Right lung (tissue), 5 donors: ENCODE measurements around the gene DIO3. TPM values are rescaled to one million over a fixed set of nuclear protein-coding genes. Genes with fewer than 3 reads are reported as not detected.
"Not testable (repeated sequence)": the region's sequence is repeated elsewhere in the genome, so short reads cannot be mapped to it uniquely, and the experiment has no call there.

ENCODE experiments used
- DNase-seq, 2 donors: peaks; one replicate each; pipeline ENCODE4 v3.0.0-alpha.2; 2013
- polyA plus RNA-seq, 5 donors: library from polyadenylated mRNA; unstranded; fragments of 120-200 nt; gene quantifications; one replicate each; pipeline versions ENCODE4 v1.2.1 to v1.2.3, GENCODE V29; 2013; ENCODE audit warnings: inconsistent platforms in 1 of 5, low replicate concordance in 1 of 5; ENCODE audit not compliant: insufficient read length in 5 of 5, insufficient read depth in 1 of 5

Gene DIO3
- polyA plus RNA-seq, 5 donors: 0.08 to 0.61 (median 0.37) TPM

DNA sequence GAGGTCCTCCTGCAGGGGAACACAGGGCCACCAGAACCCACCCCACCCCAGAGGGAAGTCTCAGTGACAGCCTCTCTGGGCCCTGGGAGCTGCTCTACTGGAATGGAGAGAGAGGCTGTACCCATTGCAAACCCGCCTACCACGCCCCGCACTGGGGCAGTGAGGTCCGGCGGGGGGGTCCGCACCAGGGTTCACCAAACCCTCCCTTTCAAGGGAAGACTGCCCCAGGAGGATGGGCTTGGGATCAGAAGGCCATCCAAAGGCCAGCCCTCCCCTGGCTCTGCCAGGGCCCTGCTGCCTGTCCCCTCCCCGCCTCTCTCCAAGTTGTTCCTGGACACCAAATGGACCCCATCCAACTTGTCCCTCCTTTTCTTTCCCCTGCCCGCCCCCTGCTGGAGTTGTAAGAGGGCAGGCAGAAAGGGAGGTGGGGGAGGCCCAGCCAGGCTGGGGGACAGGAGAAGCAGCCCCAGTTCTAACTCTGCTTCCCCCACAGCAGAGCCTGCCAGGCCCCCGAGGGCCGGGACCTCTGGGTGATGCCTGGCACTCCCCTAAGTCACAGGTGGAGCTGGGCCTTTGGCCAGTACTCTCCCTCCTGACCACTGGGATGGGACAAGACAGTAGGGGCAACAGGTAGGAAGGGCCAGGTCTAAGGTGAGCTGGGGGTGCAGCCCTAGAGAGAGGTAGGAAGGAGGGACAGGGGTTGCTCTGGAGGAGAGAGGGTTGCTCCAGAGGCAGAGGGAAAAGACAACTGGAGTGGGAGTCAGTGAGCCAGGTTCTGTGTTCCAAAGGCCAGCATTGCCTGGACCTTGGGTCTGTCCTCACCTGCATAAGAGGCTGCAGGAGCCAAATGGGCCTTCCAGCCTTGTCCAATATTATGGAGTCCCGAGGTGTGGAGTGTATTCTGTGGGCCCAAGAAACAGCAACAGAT lies 3.2 kb upstream of the DIO3 start:
- DNase-seq: no peak

DNA sequence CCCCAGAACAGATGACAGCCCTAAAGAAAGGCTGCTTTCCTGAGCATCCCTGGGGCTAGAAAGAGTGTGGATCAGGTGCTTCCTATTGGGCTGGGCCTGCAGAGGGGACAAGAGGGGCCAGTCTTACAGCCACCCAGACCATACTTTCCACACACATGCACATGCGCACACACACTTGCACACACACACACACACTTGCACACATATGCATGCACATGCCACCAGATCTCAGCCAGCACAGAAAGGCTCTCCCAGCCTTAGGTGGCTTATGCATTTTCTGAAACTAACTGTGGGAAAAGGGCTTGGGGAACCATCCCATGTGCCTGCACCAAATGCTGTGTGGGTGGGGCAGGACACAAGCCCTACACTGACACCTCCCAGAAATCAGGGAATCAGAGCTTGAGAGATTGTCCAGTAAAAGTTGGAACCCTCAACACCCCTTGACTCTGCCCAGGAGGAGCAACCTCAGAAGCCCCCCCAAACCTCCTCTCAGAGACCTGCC lies 2.5 kb upstream of the DIO3 start:
- DNase-seq: no peak

DNA sequence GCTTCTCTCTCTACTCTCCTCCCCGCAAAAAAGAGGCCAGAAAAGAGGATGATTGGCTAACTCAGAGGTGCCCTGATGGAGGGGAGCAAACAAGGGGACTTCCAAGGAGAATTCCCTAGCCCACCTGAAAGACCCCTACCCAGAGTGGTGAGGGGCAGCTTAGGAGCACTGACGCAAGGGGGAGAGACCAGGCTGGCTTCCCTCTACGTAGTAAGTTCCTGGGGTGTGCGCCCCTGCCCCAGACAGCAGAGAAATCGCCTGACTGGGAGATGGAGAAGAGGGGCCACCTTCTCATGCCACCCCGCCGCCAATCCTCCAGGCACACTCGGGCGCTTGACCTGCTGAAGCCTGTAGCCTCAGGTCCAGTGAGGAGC lies 2.1 kb upstream of the DIO3 start:
- no peak for DNase-seq

DNA sequence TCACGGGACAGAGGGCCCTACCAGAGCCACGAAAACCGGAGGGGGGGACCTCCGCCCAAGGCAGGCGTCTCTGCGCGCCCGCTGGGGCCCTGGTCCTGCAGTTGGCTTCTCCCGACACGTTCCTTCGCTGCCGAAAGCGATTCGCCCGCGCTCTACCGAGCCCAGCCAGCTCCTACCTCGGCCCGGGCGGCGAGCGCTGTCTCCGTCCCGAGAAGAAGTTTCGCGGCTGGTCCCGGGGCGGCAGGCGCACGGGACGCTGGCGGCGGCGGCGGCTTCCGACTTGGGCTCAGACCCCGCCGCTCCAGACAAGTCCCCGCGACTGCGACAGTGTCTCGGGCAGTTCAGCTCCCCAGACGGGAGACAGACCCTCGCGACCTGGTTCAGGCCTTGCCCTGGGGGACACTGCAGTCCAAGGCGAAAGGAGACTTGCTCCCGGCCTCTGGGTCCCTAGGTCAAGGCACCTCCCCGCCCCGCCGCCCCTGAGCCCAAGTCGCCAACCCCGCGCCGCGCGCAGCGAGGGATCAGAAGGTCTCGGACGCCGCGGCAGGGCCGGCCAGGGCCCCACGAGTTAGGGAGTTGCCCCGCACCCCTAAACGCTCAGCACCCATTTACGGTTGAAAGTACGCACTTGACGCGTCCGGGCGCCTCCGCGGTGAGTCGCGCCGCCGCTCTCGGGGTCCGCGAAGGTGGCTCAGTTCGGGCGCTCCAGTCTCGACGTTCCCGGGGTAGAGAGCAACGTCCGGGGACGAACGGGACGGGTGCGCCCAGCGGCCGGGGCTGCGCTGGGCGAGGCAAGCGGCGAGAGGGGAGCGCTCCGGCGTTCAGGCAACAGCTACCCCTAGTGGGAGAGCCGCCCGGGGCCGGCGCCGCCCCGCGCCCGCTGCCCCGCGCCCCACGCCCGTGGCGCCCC lies 1.4 kb upstream of the DIO3 start:
- DNase-seq: peak; percentile 29 to 42

DNA sequence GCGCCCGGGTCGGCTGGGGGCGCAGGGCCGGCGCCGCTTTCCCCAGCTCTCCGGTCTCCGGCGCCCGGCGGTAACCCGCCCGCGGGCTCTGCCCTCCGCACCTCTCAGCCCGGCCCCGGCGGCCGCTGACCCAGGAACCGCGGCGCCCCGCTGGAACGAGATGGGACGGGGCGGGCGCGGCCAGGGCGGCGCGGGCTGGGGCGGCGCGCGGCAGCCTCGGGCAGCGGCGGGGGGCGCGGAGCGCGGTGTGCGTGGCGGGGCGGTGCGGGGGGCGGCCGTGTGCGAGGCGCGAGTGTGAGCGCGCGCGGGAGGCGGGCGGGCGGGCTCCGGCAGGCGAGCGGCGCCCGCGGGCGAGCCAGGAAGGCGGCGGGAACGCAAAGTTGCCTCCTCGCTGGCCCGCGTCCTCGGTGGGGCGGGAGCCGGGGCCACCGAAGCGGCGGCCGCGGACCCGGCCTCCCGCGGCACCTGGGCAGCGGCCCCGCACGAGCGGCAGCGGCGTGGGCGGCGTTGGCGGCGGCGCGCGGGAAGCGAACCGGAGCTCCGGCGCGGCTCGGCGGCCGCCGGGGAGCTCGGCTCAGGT lies 671 bp upstream of the DIO3 start:
- DNase-seq: no peak

DNA sequence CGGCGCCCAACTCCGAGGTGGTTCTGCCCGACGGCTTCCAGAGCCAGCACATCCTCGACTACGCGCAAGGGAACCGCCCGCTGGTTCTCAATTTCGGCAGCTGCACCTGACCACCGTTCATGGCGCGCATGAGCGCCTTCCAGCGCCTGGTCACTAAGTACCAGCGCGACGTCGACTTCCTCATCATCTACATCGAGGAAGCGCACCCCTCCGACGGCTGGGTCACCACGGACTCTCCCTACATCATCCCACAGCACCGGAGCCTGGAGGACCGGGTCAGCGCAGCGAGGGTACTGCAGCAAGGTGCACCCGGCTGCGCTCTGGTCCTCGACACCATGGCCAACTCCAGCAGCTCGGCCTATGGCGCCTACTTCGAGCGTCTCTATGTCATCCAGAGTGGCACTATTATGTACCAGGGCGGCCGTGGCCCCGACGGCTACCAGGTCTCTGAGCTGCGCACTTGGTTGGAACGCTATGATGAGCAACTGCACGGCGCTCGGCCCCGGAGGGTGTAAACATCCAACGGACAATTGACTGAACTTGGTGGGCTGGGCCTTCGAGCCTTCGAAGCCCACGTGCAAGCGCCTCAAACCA lies 699 bp downstream of the DIO3 start:
- DNase-seq: no peak

DNA sequence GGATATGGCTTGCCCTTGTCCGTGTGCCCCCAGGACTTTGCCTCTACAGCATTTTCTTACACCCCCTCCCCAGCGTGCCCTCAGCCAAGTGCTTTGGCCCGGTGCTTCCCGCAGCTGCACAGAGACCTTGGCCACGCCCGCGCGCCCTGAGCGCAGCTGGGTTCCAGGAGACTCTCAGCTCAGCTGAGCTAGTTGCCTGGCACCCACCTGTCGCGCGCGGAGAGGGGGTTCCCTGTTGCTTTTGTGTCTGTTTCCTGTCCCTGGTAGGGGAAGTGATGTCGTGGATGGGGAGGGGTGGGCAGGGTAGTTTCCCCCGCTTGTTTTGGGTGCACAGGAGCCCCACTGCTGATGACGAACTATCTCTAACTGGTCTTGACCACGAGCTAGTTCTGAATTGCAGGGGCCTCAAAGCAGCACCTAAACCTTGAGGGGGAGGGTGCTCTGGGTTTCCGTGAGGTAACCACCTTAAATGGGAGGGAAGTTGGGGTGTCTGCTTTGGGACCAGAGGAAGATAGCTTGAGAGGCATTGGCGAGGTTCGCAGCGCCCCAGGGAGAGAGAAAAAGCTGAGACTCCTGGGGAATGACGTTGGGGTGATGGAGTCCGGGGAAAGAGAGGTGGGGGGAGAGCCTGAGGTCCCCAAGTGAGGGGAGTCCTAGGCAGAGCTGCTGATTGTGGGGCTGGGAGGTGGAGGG lies 1.5 kb downstream of the DIO3 start:
- DNase-seq: no peak

DNA sequence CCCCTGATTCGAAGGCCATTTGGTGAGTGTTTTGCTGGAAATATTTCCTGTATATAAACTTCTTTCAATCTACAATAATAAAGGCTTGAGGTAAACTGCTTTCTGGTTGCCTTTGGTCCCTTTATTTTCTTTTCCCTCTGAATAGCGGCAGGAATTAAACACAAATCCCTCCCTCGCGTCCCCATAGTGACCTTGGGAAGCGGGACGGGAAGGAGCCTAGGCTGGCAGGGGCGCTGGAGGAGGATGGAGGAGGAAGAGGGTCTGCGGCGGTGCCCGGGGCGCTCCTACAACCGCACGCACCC lies 2.0 kb downstream of the DIO3 start:
- no peak for DNase-seq

DNA sequence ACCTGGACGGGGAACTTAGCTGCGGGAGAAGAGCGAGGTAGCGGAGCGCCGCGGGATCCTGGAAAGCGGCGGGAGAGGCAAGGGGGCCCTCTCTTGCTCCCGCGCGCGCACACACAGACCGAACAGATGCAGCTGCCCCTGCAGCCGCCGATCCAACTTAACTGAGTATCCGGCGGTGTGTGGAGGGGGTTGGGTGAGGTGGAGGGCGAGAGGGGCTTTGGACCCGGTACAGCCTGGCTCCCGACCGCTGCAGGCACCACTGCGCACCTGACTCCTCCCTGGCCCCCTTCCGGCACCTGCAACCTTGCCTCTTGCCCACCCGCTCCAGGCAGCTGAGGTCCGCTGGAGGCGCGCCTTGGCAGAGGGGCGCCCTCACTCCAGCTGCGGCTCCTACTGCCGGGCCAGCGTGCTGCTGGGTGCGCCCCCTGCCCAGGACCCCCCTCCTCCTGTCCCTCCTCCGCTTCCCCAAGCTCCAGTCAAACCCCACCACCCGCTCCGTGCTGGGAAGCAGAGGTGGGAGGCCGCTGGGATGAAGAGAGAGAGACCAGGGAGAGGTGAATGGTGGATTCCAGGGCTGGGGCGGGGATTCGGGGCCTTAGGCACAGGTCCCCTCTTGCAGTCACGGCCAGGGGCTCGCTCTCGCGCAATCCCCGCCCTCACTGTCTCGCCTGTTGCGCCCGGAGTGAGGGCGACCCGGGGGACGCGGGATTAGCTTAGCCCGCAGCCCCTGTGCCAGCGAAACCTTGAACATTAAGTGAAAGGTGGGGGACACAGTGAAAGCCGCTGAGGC lies 2.6 kb downstream of the DIO3 start:
- DNase-seq: no peak

DNA sequence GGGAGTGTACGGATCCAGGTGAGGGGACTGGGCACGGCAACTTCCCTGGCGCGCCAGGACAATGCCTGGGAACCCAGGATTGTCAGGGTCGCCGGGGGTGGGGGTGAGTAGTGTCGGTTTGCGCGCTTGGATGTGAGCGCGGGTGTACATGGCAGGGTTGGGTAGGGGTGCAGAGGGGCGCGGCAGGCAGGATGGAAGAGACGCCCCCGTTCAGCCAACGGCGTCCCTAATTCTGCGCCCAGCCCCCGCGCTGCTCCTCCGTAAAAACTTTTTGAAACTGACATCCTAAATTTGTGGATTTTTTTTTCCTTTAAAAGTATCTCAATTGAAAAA lies 3.1 kb downstream of the DIO3 start:
- DNase-seq: no peak

DNA sequence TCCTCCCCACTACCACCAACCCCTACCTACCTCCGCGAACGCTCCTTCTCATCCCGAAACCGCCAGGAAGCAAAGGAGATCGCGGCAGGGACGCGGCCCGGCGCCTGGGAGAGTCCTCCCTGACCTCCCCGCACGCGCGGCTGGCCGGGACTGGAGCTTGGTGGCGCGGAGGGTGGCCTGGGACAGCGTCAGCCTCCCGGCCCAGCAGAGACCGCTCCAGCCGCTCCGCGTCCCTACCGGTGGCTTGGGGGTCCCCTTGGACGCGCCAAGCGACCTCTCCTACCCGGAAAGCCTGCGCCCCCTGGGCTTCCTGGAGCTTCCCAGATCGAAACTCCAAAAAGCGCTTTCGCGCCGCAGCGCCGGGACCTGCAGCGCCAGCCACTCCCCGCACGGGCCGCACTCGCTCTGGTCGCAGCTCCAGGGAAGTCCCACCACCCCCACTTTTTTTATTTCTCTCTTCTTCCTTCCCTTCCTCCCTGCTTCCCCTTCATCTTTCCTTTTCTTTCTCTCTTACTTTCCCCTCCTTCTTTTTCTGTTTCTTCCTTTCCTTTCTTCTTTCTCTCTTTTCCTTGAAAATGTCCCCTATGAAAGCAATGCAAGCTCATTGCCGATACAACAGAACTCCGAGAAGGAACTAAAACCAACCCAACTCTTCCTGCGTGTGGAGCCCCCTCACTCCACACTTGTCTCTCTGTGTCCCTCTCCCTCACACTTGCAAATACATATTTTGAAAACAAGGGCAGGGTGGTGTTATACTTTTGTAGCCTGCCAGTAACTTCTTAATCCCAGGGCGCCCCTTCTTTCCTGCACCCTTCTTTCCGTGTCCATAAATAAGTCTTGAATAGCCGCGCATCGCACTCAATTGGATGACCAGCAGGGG lies 3.8 kb downstream of the DIO3 start:
- no peak for DNase-seq

DNA sequence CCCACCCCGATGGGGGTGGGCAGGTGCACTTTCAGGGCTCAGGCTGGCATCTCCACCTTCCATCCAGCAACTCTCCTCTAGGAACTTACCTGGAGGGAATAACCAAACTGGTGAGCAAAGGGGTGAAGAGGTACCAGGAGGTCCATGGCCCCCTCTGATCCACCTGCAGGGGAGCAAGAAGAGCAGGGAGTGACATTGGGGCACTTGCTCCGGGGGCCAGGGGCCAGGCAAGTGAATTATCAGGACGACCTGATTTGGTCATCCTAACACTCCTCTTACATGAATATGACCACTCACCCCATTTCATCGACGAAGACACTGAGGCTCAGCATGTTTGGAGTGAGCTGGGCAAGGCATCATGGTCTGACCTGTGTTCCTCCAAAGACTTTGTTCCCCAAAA lies 6.0 kb downstream of the DIO3 start:
- no peak for DNase-seq

DNA sequence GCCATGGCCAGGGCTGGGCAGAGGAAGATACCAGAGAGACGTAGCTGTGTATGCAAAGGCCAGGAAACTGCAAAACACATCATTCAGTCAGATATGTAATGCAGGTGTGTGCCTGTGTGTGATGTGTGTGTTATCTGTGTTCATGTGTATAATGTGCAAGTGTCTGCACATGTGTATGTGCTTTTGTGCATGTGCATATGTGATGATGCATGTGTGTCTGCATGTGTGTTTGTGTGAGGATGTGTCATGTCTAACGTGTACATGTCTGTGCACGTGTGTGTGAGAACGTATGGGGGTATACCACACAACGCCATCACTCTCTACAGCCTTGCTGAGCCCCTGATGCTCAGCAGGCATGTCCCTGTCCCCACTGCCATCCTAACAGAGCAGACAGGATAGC lies 9.7 kb downstream of the DIO3 start:
- no peak for DNase-seq

DNA sequence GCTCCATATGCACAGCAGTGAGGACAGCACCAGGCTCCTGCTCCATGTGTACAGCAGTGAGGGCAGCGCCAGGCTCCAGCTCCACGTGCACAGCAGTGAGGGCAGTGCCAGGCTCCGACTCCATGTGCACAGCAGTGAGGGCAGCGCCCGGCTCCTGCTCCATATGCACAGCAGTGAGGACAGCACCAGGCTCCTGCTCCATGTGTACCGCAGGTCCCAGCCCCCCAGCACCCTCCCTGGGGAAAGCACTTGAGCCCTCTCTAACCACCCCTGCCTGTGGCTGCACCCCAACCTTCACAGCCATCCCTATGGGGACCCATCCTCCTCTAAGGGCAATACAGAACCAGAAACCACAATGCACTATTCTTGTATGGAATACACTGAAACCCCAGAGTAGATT lies 11.2 kb downstream of the DIO3 start:
- DNase-seq: not testable (repeated sequence)

DNA sequence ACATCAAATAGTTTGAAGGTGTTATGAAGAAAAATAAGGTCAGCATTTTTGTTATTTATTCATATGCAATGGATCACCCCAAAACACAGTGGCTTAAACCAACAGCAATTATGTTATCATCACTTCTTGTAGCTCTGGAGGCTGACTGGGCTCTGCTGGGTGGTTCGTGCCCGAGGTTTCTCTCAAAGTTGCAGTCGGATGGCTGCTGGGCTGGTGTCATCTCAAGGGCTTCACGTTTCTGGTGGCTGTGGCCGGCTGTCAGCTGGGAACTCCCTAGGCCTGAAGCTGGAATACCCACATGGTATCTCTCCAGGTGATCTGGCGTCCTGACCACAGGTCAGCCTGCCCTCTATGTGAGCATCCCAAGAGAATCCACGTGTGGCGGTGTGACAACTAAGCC lies 12.0 kb downstream of the DIO3 start:
- DNase-seq: no peak

DNA sequence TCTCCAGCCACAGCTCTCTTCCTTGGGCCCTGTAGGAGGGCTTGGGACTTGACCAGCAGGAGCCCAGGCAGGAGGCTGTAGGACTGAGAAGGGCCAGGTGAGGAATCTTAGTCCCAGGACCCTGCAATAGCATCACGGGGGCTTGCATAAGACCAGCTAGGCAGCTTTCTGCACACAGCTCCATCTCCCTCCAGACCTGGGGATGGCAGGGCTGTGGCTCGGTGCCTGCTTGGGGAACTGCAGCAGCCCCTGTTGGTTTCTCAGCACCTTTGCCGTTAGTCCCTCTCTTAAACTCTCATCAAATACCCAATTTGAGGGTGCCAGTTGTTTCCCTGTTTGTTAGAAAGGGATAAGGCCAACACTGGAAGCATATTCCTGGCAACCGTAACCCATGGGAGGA lies 14.3 kb downstream of the DIO3 start:
- no peak for DNase-seq

DNA sequence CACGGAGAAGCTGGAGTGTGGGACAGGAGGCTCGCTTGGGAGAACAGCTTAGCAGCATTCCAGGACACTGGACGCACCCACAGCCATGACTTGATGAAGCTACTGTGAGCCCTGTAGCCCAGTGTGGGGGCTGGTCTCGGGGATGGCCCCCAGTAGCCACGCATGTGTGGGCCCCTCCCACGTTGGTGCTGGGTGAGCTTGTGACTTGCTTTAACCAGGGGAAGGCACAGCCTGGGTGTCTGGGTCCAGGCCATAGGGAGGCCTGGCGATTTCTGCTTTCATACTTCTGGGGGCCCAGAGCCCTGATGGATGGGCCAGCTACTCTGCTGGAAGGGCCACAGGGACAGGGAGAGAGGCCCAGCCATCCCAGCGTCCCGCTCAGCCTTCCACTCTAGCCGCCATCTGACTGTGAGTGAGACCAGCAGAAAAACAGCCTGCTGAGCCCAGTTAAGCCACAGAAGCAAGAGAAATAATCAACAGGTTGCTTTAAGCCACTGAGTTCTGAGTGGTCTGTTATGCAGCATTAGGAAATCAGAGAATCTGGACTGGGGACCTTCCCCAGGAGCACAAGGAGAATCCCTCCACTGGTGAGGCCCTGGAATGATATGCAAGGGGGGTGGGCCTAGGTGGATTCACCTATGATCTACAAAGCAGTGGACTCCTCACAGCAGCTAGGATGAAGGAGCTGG lies 16.1 kb downstream of the DIO3 start:
- no peak for DNase-seq

DNA sequence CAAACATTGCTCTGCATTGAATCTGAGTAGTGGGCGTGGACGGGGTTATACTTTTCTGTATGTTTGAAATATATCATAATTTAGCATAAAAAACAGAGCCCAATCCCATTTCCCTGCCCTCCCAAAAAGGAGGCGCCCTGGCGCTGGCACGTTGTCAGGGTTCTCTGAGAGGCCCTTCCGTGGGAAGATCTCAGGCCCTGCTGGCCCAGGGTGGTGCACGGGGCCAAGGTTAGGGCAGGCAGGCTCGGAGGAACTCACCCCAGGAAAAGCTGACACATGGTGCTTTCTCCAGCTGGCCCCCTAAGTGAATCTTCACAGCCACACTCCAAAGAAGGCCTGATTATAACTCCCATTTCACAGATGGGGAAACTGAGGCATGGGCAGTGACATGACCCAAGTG lies 17.2 kb downstream of the DIO3 start:
- DNase-seq: no peak
